Neural progenitor cell (in vitro differentiated cells): ENCODE data around the gene KCNMA1.

ENCODE experiments used
- EZH2 ChIP-seq: fragments of 200-600 bp; sonication (generic); IDR thresholded peaks from 2 replicates; pipeline ENCODE4 v1.6.1; 2017; ENCODE audit warnings: antibody characterized with exemption, mild to moderate bottlenecking, moderate library complexity
- EZH2phosphoT487 ChIP-seq: fragments of 200-600 bp; sonication (generic); IDR thresholded peaks from 2 replicates; pipeline ENCODE4 v1.6.1; 2017; ENCODE audit warnings: antibody characterized with exemption
- TF ChIP-seq, protein P1 (sequence below): fragments of 200-600 bp; sonication (generic); IDR thresholded peaks from 2 replicates; pipeline ENCODE4 v1.5.1; 2017; ENCODE audit warnings: antibody characterized with exemption, mild to moderate bottlenecking

DNA sequence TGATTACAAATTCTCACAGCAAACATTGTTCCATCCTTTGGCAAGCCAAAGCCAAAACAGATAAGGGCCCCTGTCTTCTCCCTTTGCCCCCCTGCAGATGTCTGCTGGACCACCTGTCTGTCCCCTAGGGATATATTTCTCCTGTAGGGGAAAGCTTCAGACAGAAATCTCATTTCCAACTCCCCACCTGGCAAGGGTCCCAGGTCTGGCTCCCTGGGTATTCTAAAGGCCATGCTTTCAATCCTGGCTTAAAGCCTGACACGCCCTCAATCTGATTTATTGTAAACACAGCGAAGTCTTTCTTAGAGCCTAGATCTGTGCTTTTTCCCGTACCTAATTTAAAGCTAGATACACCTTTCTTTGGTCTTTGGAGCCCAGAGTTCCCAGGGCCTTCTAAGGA, 66.1 kb downstream of the KCNMA1 start:
- TF ChIP-seq, protein P1, sequence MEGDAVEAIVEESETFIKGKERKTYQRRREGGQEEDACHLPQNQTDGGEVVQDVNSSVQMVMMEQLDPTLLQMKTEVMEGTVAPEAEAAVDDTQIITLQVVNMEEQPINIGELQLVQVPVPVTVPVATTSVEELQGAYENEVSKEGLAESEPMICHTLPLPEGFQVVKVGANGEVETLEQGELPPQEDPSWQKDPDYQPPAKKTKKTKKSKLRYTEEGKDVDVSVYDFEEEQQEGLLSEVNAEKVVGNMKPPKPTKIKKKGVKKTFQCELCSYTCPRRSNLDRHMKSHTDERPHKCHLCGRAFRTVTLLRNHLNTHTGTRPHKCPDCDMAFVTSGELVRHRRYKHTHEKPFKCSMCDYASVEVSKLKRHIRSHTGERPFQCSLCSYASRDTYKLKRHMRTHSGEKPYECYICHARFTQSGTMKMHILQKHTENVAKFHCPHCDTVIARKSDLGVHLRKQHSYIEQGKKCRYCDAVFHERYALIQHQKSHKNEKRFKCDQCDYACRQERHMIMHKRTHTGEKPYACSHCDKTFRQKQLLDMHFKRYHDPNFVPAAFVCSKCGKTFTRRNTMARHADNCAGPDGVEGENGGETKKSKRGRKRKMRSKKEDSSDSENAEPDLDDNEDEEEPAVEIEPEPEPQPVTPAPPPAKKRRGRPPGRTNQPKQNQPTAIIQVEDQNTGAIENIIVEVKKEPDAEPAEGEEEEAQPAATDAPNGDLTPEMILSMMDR = no peak
- TF ChIP-seq EZH2 (no peak), EZH2phosphoT487 (no peak)
